ENCODE measurements around the gene CARD11.

CARD11 gene

GRCh38 chr7:2873146-2873545 lies 170.5 kb downstream of the CARD11 start:
- no peak overlapping the region for H3K27ac ChIP-seq
- H3K36me3 ChIP-seq = no peaks in the 10 kb centered on the region

GRCh38 chr7:2872296-2872874 lies 171.3 kb downstream of the CARD11 start:
- no peak overlapping the region for H3K4me3 ChIP-seq (ENCODE audit: low read depth in 1 of 2, low read length in 1 of 2)
- H3K27me3 ChIP-seq = peaks cover 19% of the 10 kb centered on the region
- no peaks in the 10 kb centered on the region for H3K36me3 ChIP-seq
- no peak for TF ChIP-seq CTCF (IDR thresholded peaks at IDR 0.05)
- no peak overlapping the region for H3K27ac ChIP-seq
- no peaks in the 10 kb centered on the region for H3K9me3 ChIP-seq
- peaks cover 4 to 8% of the 10 kb centered on the region in 2 experiments for H3K4me1 ChIP-seq (ENCODE audit: control insufficient read depth in 1 of 2, insufficient read depth in 1 of 2, low read depth in 1 of 2, low read length in 1 of 2)

More at GRCh38 chr7:2873146-2873545, 170.5 kb downstream of the CARD11 start:
- Histone ChIP-seq H3K9me3 (no peaks in the 10 kb centered on the region), H3K4me3 (ENCODE audit: low read depth in 1 of 2, low read length in 1 of 2) (no peak overlapping the region), H3K4me1 (ENCODE audit: control insufficient read depth in 1 of 2, insufficient read depth in 1 of 2, low read depth in 1 of 2, low read length in 1 of 2) (peaks cover 4 to 8% of the 10 kb centered on the region in 2 experiments), H3K27me3 (peaks cover 19% of the 10 kb centered on the region)
- TF ChIP-seq CTCF (IDR thresholded peaks at IDR 0.05) = no peak

- Histone ChIP-seq H3K27ac (no peak overlapping the region), H3K4me1 (ENCODE audit: control insufficient read depth in 1 of 2, insufficient read depth in 1 of 2, low read depth in 1 of 2, low read length in 1 of 2) (peaks cover 4 to 8% of the 10 kb centered on the region in 2 experiments), H3K4me3 (ENCODE audit: low read depth in 1 of 2, low read length in 1 of 2) (no peak overlapping the region), H3K27me3 (peaks cover 19% of the 10 kb centered on the region), H3K9me3 (no peaks in the 10 kb centered on the region), H3K36me3 (no peaks in the 10 kb centered on the region)
- TF ChIP-seq CTCF (IDR thresholded peaks at IDR 0.05) = no peak
These were observed 173.2 kb downstream of the CARD11 start for GRCh38 chr7:2870471-2870931.

GRCh38 chr7:2869981-2870380 lies 173.7 kb downstream of the CARD11 start:
- Histone ChIP-seq H3K4me3 (ENCODE audit: low read depth in 1 of 2, low read length in 1 of 2) (no peak overlapping the region), H3K27ac (no peak overlapping the region)

GRCh38 chr7:2866601-2867000 lies 177.1 kb downstream of the CARD11 start:
- peaks cover 14% of the 10 kb centered on the region for H3K27me3 ChIP-seq
- H3K4me3 ChIP-seq (ENCODE audit: low read depth in 1 of 2, low read length in 1 of 2) = no peak overlapping the region
- H3K36me3 ChIP-seq = no peaks in the 10 kb centered on the region
- no peak for TF ChIP-seq CTCF (IDR thresholded peaks at IDR 0.05)
- H3K4me1 ChIP-seq (ENCODE audit: control insufficient read depth in 1 of 2, insufficient read depth in 1 of 2, low read depth in 1 of 2, low read length in 1 of 2) = peaks cover 25 to 30% of the 10 kb centered on the region in 2 experiments
- no peaks in the 10 kb centered on the region for H3K9me3 ChIP-seq
- H3K27ac ChIP-seq = no peak overlapping the region

More at GRCh38 chr7:2869981-2870380, 173.7 kb downstream of the CARD11 start:
- Histone ChIP-seq H3K27me3 (peaks cover 19% of the 10 kb centered on the region), H3K36me3 (no peaks in the 10 kb centered on the region), H3K4me1 (ENCODE audit: control insufficient read depth in 1 of 2, insufficient read depth in 1 of 2, low read depth in 1 of 2, low read length in 1 of 2) (peaks cover 4 to 8% of the 10 kb centered on the region in 2 experiments), H3K9me3 (no peaks in the 10 kb centered on the region)
- no peak for TF ChIP-seq CTCF (IDR thresholded peaks at IDR 0.05)
